HG02870 (cell line): ENCODE data around the gene CBX5.
"Not testable (repeated sequence)": the region's sequence is repeated elsewhere in the genome, so short reads cannot be mapped to it uniquely, and the experiment has no call there.

Source experiments
- ATAC-seq: cut with Tn5 transposase; IDR thresholded peaks from one replicate; pipeline ENCODE4 v1.9.1; 2021; ENCODE audit warnings: mild to moderate bottlenecking, moderate library complexity; ENCODE audit not compliant: unreplicated experiment

CBX5 gene

GRCh38 chr12:54227927-54228326, 52.0 kb downstream of the CBX5 start:
- not testable (repeated sequence) for ATAC-seq

- ATAC-seq, result no peak
Measured at GRCh38 chr12:54227376-54227775, 52.5 kb downstream of the CBX5 start.

DNA sequence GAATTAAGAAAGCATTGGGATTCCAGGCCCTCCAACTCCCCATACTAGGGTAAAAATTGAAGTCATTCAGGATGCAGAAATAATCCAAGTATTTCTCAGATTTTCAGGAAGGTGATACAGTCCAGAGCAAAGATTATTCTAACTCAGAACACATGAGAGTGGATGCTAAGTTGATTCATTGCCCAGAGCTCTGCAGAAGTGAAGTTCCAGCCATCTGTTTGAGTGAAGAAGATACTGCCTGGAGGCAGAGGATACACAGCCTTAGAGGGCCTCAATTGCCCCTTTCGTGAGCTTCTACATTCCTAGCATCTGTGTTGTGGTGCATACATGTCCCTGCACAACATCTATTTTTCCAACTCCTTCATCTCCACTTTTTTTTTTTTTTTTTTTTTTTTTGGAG, 54.3 kb downstream of the CBX5 start:
- no peak for ATAC-seq

- no peak for ATAC-seq
Measured at GRCh38 chr12:54222609-54223008, 57.3 kb downstream of the CBX5 start.

GRCh38 chr12:54221402-54221984, 58.4 kb downstream of the CBX5 start:
- ATAC-seq, result no peak

DNA sequence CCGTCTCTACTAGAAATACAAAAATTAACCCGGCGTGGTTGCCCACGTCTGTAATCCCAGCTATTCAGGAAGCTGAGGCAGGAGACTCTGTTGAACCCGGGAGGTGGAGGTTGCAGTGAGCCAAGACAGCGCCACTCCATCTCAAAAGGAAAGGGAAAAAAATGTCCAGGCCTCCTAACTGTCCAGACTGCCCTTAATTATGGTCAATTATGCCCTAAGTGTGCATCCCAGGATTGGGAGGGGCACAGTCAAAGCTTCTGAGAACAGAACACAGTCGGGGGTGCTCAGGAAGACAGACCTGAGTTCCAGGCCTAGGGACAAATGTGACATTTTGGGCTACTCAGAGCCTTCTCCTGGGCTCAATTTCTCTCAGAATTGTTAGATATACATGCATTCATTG, 59.4 kb downstream of the CBX5 start:
- no peak for ATAC-seq

DNA sequence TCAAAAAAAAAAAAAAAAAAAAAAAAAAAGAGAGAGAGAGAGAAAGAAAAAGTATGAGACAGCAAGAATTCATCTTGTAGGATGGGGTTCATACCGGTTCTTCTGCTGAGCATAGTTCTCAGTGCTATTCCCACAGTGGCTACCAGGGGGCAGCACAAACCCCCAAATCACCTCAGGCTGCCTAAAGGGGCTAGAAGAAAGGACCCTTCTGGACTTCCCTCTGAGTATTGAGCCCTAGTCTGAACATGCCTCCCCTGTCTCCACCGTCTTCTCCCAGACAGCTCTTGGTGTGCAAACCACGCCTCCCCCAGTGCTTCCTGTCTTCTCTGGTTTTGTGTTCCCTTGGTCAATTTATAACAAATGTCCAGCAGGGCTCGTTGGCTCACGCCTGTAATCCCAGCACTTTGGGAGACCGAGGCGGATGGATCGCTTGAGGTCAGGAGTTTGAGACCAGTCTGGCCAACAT, 59.8 kb downstream of the CBX5 start:
- ATAC-seq, result no peak

DNA sequence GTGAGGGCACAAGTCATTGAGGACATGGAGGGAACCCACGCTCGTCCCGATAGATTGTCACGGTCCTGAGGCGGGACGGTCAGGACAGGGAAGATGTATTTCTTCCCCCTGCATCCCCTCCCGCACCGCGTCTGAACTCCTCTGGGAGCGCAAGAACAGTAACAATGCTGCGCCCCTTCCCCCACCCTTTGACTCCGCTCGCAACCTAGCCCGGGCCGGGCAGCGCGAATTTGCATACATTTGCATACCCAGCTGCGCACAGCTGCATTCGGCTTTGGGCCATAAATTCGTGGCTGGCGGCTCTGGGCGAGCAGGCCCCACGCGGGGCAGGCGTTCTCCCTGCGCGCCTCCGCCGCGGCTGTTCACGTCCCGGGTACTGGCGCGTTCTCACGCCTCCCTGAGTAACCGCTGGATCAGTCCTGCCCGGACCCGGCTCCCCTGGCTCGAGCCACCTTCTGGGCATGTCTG, 62.1 kb downstream of the CBX5 start:
- ATAC-seq, result no peak

DNA sequence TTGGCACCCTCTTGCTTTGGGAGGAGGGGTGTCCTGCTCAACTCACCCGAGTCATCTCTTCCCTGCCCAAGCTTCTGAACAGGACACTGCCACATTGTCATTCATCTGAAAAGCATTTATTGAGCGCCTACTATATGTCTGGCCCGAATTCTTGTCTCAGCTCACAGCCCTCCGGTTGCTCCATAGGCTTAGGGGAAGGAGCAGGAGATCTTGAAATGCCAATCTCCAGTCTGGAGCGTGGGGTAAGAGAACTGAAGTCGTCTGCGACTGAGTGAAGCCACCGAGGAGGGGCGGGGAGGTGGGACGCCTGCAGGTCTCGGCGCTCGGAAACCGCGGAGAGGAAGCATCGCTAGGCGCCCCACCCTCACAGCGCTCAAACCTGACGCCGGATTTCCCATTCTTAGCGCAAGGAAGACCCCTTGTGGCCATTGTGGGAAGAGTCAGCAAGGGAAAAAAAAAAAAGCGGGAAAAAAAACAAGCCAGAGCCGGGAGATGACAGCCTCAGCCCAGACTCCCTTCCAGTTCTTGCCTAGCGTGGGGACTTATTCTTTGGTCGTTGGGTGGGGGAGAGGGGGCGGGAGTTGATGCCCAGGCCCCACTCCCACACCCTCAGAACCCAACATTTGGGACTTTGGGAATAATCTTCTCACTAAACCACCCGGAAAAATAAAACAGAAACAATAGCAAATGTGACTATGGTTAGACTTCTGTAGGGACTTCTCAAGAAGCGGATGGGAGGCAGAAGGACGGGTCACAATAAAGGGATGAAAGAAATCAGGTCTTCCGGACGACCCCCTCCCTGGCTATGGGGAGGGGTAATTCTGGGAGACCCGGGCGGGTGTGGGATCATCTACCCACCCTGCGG, 62.9 kb downstream of the CBX5 start:
- ATAC-seq, result no peak

DNA sequence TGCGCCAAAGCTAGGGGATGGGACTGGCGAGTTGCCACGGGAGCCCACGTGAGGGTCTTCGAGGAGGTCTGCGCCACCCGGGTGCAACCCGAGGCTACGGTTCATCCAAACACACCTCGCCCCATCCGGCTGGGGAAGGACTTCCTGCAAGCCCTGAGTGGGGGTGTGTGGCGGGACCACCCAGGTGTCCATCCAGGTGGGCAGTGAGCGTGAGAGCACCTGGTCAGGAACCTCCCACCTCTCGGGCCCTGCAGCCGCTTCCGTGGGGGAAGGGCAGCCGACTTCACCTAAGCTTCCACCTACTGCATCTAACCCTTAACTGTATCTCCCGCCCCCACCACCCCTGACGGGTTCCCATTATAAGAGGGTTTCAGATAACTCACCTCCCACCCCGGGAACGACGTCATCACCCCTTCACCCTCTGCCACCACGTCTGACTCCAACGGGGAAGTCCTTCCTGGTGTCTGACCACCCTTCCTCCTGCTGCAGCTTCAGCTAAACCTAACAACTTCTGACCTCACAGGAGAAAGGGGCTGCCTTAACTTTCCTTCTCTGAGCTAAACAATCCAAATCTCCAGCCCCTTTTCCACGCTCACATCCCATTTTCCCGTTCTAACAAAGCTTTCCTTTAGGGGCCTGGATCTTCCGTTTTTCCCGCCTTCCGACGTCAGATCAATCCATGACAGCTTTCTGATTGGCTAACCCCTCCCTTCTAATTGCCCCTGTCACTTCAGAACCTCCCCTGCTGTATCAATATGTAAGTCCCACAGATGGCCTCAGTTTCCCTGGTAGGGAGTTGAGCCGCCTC, 63.7 kb downstream of the CBX5 start:
- ATAC-seq, result no peak

DNA sequence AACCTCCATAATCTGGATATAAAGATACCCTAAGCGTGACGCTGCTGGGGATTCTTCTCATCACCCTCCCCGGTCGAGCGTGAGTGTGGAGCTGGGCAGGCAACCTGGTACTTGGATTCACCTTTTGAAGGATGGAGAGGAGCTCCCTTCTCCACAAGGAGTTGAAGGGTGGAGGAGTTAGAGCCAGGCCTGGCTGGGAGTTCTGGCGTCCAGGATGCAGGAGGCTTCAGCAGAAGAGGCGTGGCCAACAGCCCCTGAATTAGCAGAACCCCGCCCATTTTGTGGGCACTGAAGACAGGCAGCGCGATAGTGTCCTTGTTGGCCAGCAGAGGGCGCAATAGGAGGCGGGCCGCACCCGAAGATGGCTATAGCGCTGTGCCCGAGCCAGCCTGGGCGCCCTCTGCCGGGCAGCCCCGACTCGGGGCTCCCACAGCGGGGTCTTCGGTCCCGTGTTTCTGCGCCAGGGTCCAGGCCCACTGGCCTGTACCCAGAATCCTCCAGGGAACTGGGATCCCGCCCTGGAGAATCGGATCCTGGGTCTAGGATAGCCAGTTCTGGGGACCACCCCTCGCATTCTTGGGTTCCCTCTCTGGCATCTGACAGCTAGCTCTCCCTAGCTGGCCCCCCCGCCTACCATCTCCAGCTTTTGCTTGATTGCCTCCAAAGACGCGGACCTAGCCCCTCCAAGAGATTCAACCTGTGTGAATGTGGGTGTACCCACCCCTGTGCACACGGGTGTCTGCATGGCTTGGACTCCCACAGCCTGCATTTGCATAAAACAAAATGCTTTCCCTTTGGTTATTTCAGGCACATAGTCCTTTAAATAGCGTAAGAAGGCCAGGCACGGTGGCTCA, 65.1 kb downstream of the CBX5 start:
- ATAC-seq, result peak; percentile 74

- no peak for ATAC-seq
Measured at GRCh38 chr12:54213079-54213478, 66.8 kb downstream of the CBX5 start.

DNA sequence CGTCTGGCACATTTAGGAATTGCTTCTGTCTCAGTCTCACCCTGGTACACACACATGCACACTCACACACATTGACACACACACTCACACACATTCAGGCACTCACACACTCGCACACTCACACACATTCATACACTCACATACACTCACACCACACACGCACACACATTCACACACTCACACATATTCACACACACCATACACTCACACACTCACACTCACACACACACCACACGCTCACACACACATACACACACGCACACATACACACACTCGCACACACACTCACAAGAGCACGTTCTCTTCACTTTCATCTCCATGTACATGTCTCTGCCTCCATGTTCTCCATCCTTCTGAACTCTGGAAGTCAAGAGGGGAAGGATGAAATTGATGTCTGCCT, 68.0 kb downstream of the CBX5 start:
- ATAC-seq, result no peak

- ATAC-seq, result no peak
Measured at GRCh38 chr12:54210400-54210790, 69.5 kb downstream of the CBX5 start.

- no peak for ATAC-seq
Measured at GRCh38 chr12:54208591-54208990, 71.3 kb downstream of the CBX5 start.

DNA sequence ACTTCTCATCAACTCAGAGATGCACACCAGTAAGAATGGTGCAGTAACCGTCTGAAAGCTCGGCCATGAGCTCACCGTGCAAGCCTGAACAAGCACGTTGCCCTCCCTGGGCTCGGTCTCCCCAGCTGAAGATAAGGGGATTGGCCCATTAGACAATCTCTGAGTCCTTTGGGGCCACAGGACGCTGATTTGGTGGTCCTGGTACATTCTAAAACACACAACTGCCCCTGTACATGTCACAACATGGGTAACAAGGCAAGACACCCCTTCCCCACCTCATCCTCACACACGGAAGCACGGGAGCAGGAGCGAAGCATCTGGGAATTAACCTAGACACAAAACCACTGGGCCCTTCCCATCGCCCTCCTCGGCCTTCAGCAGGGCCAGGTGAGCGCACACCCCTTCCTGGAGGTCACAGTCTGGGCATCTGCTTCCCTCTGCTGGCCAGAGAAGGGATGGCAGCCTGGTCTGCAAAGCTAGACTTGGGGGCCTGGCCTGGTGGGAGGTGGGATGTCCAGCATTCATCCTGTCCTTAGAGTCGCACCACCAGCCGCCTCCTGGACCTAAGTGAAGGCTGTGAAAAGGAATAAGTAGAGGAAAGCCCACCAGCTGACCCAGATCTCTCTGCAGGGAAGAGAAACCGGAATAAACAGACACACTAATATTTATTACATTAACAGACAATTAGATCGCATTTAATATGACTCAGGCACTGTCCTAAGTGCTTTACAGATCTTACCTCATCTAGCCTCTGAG, 72.2 kb downstream of the CBX5 start:
- ATAC-seq, result peak; percentile 78

DNA sequence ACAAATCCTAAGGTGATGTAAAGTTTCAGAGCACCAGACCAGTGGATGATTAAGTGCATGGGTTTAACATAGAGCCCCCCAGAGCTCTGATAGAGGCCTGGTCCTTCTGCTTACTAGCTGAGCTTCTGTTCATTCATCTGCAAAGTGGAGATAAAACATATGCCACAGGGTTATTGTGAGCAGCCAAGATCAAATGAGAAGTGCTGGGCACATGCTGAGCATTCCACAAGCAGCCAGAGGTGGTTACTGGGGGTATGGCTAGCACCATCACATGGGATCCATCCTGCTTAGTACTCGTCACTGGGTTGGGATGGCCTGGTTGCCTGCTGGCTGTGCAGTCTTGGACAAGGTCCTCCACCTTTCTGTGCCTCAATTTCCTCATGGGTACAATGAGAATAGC, 73.1 kb downstream of the CBX5 start:
- no peak for ATAC-seq

DNA sequence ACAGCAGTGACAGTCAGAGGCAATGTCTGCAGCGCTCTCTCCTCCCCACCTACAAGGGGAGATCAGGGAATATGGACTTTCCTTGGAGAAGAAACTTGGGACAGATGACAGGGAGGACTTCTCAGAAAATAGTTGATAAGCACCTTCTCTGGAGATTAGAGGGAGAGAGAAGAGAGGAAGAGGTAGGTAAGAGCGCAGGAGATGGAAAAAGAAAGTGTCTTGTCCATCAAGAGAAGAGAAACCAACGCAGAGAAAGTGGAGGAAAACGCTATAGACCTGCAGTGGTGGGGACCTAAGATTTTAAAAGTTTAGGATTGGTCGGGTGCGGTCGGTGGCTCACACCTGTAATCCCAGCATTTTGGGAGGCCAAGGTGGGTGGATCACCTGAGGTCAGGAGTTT, 75.6 kb downstream of the CBX5 start:
- ATAC-seq, result no peak

GRCh38 chr12:54201001-54201794, 78.7 kb downstream of the CBX5 start:
- no peak for ATAC-seq
